ENCODE data around the gene ADCY3.

DNA sequence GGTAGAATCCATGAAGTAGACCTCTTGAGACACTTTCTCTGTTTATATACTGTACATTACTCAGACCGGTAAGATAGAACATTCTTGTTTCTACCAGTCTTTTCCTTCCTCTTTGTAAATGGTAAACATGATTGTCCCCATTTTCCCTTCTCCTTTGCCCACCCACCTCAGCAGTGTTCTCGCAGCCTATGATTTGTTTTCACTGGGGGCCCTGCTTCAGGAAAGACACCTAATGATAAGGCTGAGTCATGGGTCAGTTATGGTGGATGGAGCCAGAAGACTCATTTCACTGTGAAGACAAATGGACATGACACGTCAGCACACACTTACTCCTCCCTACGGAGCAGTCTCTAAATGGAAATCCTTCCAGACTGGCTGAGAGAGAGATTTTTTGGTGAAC is 103.2 kb downstream of the ADCY3 start:
- TF ChIP-seq, protein P1, sequence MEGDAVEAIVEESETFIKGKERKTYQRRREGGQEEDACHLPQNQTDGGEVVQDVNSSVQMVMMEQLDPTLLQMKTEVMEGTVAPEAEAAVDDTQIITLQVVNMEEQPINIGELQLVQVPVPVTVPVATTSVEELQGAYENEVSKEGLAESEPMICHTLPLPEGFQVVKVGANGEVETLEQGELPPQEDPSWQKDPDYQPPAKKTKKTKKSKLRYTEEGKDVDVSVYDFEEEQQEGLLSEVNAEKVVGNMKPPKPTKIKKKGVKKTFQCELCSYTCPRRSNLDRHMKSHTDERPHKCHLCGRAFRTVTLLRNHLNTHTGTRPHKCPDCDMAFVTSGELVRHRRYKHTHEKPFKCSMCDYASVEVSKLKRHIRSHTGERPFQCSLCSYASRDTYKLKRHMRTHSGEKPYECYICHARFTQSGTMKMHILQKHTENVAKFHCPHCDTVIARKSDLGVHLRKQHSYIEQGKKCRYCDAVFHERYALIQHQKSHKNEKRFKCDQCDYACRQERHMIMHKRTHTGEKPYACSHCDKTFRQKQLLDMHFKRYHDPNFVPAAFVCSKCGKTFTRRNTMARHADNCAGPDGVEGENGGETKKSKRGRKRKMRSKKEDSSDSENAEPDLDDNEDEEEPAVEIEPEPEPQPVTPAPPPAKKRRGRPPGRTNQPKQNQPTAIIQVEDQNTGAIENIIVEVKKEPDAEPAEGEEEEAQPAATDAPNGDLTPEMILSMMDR (IDR thresholded peaks at IDR 0.05), result no peak
- TF ChIP-seq POLR2A (IDR thresholded peaks at IDR 0.05) (no peak), POLR2AphosphoS5 (IDR thresholded peaks at IDR 0.05) (no peak), EP300 (IDR thresholded peaks at IDR 0.05) (no peak)
